ENCODE data around the gene LTBR. TPM values are rescaled to one million over a fixed set of nuclear protein-coding genes. Genes with fewer than 3 reads are reported as not detected.

The LTBR gene
- total RNA-seq, 1 experiment from 2014 or later = 4.8 TPM

- H3K4me2 ChIP-seq (ENCODE audit: insufficient read depth, insufficient read length, low read length) = no peak overlapping the region
- H2AFZ ChIP-seq (ENCODE audit: low read length) = no peak overlapping the region
- no peak for TF ChIP-seq CTCF (conservative IDR thresholded peaks at IDR 0.05)
- H2BK5ac ChIP-seq (ENCODE audit: insufficient read length, low read length) = no peak overlapping the region
- DNase-seq = no peak
- H4K91ac ChIP-seq (ENCODE audit: insufficient read length, low read depth, low read length) = no peak overlapping the region
- no peak overlapping the region for H3K56ac ChIP-seq (ENCODE audit: insufficient read length, low read depth, low read length)
- H4K5ac ChIP-seq (ENCODE audit: insufficient read length, low read depth, low read length) = no peak overlapping the region
- WGBS (ENCODE audit: extremely low coverage, insufficient read length, low lambda C conversion rate) = no CpG with 5 or more reads among the region's 6 CpGs
- no peak overlapping the region; a peak in 1 of 7 replicates for H3K27ac Mint-ChIP-seq
- H3K27ac ChIP-seq (ENCODE audit: insufficient read length, low read depth, low read length) = no peak overlapping the region
- no peak overlapping the region for H3K9ac ChIP-seq (ENCODE audit: extremely low read depth, insufficient read length, low read length)
- no peak overlapping the region for H3K18ac ChIP-seq (ENCODE audit: insufficient read length, low read depth, low read length)
- no peak overlapping the region for H2BK15ac ChIP-seq (ENCODE audit: low read depth, low read length)
- H3K79me1 ChIP-seq (ENCODE audit: insufficient read depth, low read depth, low read length, poor library complexity, severe bottlenecking) = no peaks in the 10 kb centered on the region
- H3K23ac ChIP-seq (ENCODE audit: insufficient read length, low read depth, low read length) = no peak overlapping the region
- no peaks in the 10 kb centered on the region; a peak in 1 of 5 replicates for H3K9me3 Mint-ChIP-seq
- H3T11ph ChIP-seq (ENCODE audit: low read length) = no peak overlapping the region
- H4K20me1 ChIP-seq (ENCODE audit: control insufficient read depth, insufficient read depth, insufficient read length) = no peaks in the 10 kb centered on the region
- H4K8ac ChIP-seq (replicated peaks; ENCODE audit: insufficient read length, low read depth, low read length) = no peak overlapping the region
- H3K4me1 ChIP-seq (ENCODE audit: insufficient read depth, low read length) = no peaks in the 10 kb centered on the region
- H2BK12ac ChIP-seq (ENCODE audit: insufficient read length, low read depth, low read length) = no peak overlapping the region
- H2BK120ac ChIP-seq (ENCODE audit: low read depth, low read length, poor library complexity, severe bottlenecking) = no peak overlapping the region
- no peak overlapping the region for H3K14ac ChIP-seq (ENCODE audit: insufficient read depth, low read length)
- no peak overlapping the region for H2BK20ac ChIP-seq (ENCODE audit: low read depth, low read length, poor library complexity, severe bottlenecking)
- no peak overlapping the region for H2AK5ac ChIP-seq (ENCODE audit: insufficient read length, low read length)
- no peaks in the 10 kb centered on the region for H3K79me2 ChIP-seq (ENCODE audit: insufficient read depth, low read length)
- no peaks in the 10 kb centered on the region; a peak in 1 of 4 replicates for H3K4me1 Mint-ChIP-seq
- peaks cover 6% of the 10 kb centered on the region for H3K27me3 Mint-ChIP-seq (ENCODE audit: low read depth)
- no peaks in the 10 kb centered on the region for H3K36me3 Mint-ChIP-seq (ENCODE audit: insufficient read depth in 1 of 3, low read depth in 3 of 3)
- no peak overlapping the region for H3K4me3 Mint-ChIP-seq
- no peaks in the 10 kb centered on the region for H3K9me3 ChIP-seq (ENCODE audit: control insufficient read depth, low read depth, low read length)
- H3K27me3 ChIP-seq (ENCODE audit: insufficient read depth, low read length) = no peaks in the 10 kb centered on the region
- no peaks in the 10 kb centered on the region for H3K23me2 ChIP-seq (ENCODE audit: insufficient read length, low read depth, low read length, poor library complexity, severe bottlenecking)
- H3K4ac ChIP-seq (ENCODE audit: low read depth, low read length) = no peak overlapping the region
These were observed 34.8 kb downstream of the LTBR start for GRCh38 chr12:6418796-6419195.

All from H9 (cell line).